Loucy (cell line): ENCODE results near the gene PPWD1.

Experiments
- EZH2phosphoT487 ChIP-seq: fragments of 200-600 bp; IDR thresholded peaks from 2 replicates; pipeline ENCODE4 v1.6.1; 2018; ENCODE audit warnings: antibody characterized with exemption, mild to moderate bottlenecking, moderate library complexity, borderline replicate concordance
- TF ChIP-seq, protein P1 (sequence below): fragments of 200-600 bp; sonication (generic); conservative IDR thresholded peaks from 2 replicates; pipeline ENCODE4 v1.5.1; 2014; ENCODE audit warnings: mild to moderate bottlenecking, antibody characterized with exemption, low read length

DNA sequence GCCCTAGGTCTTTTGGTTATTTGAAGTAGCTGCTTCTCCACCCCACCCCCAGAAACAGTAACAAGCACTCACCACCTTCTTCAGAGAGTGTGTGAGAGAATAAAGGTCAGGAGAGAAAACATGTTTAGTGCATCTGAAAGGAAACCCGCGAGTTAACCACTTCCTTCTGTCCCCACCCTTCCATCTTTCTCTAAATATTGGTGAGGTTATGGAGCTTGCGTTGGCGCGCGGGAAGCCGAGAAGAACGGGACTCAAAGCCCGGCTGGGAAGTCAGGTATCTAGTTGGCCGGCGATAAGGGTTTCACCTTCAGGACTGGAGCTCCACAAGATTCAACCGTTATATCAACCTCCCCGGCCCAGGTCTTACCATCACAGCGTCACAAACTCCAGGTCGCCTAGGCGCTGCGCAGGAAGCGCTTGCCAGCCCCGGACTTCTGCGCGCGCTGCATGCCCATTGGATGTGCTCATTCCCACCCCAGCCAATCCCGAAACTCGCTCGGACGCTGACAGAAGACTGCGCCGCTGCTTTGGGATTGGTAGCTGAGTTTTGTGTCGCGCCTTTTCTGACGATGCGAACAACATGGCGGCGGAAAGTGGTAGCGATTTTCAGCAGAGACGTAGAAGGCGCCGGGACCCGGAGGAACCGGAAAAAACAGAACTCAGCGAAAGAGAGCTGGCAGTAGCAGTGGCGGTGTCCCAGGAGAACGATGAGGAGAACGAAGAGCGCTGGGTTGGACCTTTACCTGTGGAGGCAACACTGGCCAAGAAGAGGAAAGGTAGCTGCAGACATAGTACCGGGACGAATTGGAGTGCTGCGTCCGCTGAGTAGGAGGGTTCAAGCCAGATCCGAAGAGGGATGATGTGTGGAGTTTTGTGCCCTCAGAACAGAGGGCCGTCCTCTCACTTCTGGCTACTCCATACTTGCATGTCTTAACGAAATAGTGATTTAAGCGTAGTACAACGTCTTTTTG is at the start of gene PPWD1, which contains the start of gene CENPK:
- TF ChIP-seq, protein P1, sequence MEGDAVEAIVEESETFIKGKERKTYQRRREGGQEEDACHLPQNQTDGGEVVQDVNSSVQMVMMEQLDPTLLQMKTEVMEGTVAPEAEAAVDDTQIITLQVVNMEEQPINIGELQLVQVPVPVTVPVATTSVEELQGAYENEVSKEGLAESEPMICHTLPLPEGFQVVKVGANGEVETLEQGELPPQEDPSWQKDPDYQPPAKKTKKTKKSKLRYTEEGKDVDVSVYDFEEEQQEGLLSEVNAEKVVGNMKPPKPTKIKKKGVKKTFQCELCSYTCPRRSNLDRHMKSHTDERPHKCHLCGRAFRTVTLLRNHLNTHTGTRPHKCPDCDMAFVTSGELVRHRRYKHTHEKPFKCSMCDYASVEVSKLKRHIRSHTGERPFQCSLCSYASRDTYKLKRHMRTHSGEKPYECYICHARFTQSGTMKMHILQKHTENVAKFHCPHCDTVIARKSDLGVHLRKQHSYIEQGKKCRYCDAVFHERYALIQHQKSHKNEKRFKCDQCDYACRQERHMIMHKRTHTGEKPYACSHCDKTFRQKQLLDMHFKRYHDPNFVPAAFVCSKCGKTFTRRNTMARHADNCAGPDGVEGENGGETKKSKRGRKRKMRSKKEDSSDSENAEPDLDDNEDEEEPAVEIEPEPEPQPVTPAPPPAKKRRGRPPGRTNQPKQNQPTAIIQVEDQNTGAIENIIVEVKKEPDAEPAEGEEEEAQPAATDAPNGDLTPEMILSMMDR = no peak
- TF ChIP-seq EZH2phosphoT487 = no peak
